ENCODE data around the gene KRTAP5-4.

The KRTAP5-4 gene

DNA sequence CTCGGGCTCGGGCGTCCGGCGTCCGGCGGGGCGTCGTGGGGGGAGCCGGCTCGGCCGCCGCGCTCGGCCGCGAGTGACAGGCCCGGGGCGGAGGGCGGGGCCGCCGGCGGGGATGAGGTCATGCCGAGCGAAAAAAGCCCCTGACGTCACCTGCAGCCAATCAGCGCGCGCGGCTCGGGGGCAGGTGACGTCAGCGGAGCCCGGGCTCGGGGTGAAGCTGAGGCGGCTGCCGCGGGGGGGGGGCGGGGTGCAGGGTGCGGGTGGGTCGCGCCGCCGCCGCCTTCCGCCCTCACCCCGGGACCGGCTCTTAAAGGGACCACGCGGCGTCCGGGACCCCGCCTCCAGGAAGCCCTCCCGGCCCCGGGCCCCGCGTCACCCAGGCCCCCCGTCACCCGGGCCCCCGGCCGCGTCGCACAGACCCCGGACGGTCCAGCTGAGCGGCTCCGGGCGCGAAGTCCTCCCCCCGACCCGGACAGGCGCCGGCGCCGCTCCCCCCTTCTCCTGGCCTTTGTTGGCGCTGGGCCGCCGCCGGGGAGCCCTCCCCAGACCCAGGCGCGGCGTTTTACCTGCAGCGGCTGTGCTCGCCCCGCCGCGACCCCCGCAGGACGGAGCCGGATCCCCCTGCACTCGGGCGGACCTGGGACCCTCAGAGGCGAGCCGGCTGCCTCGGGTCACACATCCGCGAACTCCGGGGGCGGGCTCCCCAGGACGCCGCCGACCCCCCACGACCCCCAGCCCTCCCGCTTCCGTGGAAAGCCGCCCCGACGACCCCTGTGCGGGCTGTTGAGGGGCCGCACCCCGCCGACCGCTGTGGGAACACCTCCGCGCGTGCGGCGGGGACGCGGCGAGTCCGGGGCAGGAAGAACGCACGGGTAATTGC is 49.5 kb downstream of the KRTAP5-4 start, which contains the start of gene DUSP8:
TSS of gene DUSP8 (minus strand) at position 75 of the 880 bp plus-strand sequence. CDS start 6,445 bp downstream, outside the sequence.
- DNase-seq (ENCODE audit: low spot score): peak; percentile 91

- no peak for DNase-seq (ENCODE audit: low spot score)
These were observed 50.2 kb downstream of the KRTAP5-4 start for GRCh38 chr11:1571760-1572196.

Measured in ecto neural progenitor cell (in vitro differentiated cells).